ENCODE data around the gene CDKL4.

DNA sequence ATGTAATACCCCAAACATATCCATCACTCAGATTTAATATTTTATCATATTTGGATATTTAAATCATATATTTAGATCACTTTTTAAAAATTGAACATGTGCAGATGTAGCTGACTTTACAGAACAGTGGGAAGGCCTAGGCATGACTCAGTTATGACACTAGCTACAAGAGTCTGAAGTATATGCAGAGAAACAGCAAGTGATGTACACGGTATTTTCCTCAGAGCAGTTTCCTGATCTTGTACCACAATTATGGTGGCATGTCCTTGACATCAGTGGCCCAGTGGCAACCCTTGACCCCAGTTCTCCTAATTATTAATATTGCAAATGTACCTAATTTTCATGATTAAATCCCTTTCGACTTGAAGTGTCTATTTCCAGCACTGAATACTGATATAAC lies 28.2 kb downstream of the CDKL4 start:
- TF ChIP-seq POLR2A (IDR thresholded peaks at IDR 0.05) = no peak
- TF ChIP-seq, protein P1, sequence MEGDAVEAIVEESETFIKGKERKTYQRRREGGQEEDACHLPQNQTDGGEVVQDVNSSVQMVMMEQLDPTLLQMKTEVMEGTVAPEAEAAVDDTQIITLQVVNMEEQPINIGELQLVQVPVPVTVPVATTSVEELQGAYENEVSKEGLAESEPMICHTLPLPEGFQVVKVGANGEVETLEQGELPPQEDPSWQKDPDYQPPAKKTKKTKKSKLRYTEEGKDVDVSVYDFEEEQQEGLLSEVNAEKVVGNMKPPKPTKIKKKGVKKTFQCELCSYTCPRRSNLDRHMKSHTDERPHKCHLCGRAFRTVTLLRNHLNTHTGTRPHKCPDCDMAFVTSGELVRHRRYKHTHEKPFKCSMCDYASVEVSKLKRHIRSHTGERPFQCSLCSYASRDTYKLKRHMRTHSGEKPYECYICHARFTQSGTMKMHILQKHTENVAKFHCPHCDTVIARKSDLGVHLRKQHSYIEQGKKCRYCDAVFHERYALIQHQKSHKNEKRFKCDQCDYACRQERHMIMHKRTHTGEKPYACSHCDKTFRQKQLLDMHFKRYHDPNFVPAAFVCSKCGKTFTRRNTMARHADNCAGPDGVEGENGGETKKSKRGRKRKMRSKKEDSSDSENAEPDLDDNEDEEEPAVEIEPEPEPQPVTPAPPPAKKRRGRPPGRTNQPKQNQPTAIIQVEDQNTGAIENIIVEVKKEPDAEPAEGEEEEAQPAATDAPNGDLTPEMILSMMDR (IDR thresholded peaks at IDR 0.05) = no peak
